NB4 (cell line): Measurements from ENCODE around the gene WFDC10A.

Experiments
- POLR2A ChIP-seq: IDR thresholded peaks from 2 replicates; pipeline ENCODE4 v1.6.1; 2011; ENCODE audit warnings: mild to moderate bottlenecking; ENCODE audit not compliant: insufficient read length; ENCODE audit errors: extremely low read depth
- TF ChIP-seq, protein P1 (sequence below): IDR thresholded peaks from one replicate; pipeline ENCODE4 v1.5.1; 2012; ENCODE audit warnings: low read depth, low read length
- TF ChIP-seq, protein P2 (sequence below): IDR thresholded peaks from 2 replicates; pipeline ENCODE4 v1.6.1; 2011; ENCODE audit warnings: low read depth, low read length

DNA sequence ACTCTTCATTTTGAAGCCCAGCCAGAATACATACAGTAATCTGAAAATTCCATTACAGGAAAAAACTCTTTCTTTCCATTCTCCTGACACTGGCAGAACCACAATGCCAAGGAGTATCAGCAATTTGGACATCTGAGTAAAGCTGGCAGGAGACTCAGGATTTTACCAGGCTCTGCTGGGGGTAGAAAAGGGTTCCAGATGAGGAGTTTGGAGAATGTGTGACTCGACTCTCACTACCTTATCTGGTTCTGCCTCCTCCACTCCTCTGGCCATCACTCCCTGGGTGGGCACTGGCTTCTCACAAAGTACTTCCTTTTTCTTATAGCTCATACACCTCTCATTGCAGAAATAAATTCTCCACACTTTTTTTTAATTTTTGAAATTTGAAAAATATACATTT is 39.8 kb upstream of the WFDC10A start:
- TF ChIP-seq, protein P1, sequence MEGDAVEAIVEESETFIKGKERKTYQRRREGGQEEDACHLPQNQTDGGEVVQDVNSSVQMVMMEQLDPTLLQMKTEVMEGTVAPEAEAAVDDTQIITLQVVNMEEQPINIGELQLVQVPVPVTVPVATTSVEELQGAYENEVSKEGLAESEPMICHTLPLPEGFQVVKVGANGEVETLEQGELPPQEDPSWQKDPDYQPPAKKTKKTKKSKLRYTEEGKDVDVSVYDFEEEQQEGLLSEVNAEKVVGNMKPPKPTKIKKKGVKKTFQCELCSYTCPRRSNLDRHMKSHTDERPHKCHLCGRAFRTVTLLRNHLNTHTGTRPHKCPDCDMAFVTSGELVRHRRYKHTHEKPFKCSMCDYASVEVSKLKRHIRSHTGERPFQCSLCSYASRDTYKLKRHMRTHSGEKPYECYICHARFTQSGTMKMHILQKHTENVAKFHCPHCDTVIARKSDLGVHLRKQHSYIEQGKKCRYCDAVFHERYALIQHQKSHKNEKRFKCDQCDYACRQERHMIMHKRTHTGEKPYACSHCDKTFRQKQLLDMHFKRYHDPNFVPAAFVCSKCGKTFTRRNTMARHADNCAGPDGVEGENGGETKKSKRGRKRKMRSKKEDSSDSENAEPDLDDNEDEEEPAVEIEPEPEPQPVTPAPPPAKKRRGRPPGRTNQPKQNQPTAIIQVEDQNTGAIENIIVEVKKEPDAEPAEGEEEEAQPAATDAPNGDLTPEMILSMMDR, result no peak
- TF ChIP-seq POLR2A, result no peak
- TF ChIP-seq, protein P2, sequence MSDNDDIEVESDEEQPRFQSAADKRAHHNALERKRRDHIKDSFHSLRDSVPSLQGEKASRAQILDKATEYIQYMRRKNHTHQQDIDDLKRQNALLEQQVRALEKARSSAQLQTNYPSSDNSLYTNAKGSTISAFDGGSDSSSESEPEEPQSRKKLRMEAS, result no peak
